ENCODE results near the gene SORCS2.

DNA sequence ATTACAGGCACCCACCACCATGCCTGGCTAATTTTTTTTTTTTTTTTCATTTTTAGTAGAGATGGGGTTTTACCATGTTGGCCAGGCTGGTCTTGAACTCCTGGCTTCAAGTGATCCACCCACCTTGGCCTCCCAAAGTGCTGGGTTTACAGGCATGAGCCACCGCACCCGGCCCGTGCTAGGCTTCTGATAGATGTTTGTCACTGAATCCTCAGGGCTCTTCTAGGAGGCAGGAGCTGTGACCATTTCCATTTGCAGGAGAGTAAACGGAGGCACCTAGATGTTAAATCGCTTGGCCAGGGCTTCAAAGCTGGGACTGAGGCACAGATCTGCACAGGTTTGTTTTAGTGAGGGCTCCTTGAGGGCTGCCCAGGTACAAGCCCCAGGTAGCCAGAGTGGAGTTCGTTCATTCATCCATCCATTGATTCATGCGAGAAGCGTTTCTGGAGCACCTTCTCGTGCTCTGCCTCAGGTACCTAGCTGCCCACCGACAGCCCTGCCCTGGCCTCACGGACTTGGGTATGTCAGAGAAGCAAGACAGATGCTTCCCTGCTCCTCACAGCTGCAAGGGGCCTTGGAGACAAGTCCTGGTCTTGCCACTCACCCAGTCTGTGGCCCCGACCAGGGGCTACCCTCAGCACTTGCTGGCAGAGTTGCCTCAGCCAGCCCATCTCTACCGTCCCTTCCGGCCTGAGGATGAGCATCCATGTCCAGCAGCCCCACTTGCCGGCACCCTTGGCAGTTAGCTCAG, 136.0 kb downstream of the SORCS2 start:
- TF ChIP-seq, protein P1, sequence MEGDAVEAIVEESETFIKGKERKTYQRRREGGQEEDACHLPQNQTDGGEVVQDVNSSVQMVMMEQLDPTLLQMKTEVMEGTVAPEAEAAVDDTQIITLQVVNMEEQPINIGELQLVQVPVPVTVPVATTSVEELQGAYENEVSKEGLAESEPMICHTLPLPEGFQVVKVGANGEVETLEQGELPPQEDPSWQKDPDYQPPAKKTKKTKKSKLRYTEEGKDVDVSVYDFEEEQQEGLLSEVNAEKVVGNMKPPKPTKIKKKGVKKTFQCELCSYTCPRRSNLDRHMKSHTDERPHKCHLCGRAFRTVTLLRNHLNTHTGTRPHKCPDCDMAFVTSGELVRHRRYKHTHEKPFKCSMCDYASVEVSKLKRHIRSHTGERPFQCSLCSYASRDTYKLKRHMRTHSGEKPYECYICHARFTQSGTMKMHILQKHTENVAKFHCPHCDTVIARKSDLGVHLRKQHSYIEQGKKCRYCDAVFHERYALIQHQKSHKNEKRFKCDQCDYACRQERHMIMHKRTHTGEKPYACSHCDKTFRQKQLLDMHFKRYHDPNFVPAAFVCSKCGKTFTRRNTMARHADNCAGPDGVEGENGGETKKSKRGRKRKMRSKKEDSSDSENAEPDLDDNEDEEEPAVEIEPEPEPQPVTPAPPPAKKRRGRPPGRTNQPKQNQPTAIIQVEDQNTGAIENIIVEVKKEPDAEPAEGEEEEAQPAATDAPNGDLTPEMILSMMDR (IDR thresholded peaks at IDR 0.05; ENCODE audit: poor library complexity, severe bottlenecking): no peak
- TF ChIP-seq RAD21 (conservative IDR thresholded peaks at IDR 0.05) (no peak), POLR2AphosphoS5 (IDR thresholded peaks at IDR 0.05) (no peak), EZH2 (IDR thresholded peaks at IDR 0.05; ENCODE audit: borderline replicate concordance, insufficient read depth, low read length, poor library complexity, severe bottlenecking) (no peak), EP300 (conservative IDR thresholded peaks at IDR 0.05; ENCODE audit: poor library complexity, severe bottlenecking) (no peak), SMC3 (conservative IDR thresholded peaks at IDR 0.05; ENCODE audit: poor library complexity) (no peak)

Measured in neural cell (in vitro differentiated cells).